HG02759 (cell line): Measurements from ENCODE around the gene BPIFB6.

Experiments
- ATAC-seq: cut with Tn5 transposase; IDR thresholded peaks from one replicate; pipeline ENCODE4 v1.9.1; 2021; ENCODE audit warnings: mild to moderate bottlenecking, moderate library complexity; ENCODE audit not compliant: unreplicated experiment

Gene BPIFB6

GRCh38 chr20:33082546-33082945 is 51.1 kb downstream of the BPIFB6 start:
- no peak for ATAC-seq

GRCh38 chr20:33083544-33084340 is 52.3 kb downstream of the BPIFB6 start:
- no peak for ATAC-seq

GRCh38 chr20:33084722-33085121 is 53.3 kb downstream of the BPIFB6 start:
- ATAC-seq: no peak

- ATAC-seq: no peak
Observed at GRCh38 chr20:33086052-33086722, 54.7 kb downstream of the BPIFB6 start.

- no peak for ATAC-seq
Observed at GRCh38 chr20:33091147-33091546, 59.7 kb downstream of the BPIFB6 start.

- no peak for ATAC-seq
Observed at GRCh38 chr20:33091693-33092092, 60.2 kb downstream of the BPIFB6 start.

- no peak for ATAC-seq
Observed at GRCh38 chr20:33092361-33092760, 60.9 kb downstream of the BPIFB6 start.

GRCh38 chr20:33093074-33093473 is 61.6 kb downstream of the BPIFB6 start:
- no peak for ATAC-seq

- ATAC-seq: no peak
Observed at GRCh38 chr20:33093582-33093981, 62.1 kb downstream of the BPIFB6 start.
